ENCODE measurements around the gene SYT15. TPM values are rescaled to one million over a fixed set of nuclear protein-coding genes. Genes with fewer than 3 reads are reported as not detected.
"Not testable (repeated sequence)": the region's sequence is repeated elsewhere in the genome, so short reads cannot be mapped to it uniquely, and the experiment has no call there.

The SYT15 gene
- total RNA-seq, 1 donor from 2014 or later, result 1.1 TPM

- no peak for DNase-seq
Observed at GRCh38 chr10:46556515-46557318, 22.2 kb upstream of the SYT15 start, which contains the start of gene GPRIN2. Gene GPRIN2, minus strand, starts transcription at chr10:46556658. Its CDS starts 5,922 bp downstream, at chr10:46550736.

GRCh38 chr10:46557319-46558121 is 21.4 kb upstream of the SYT15 start:
- DNase-seq, result no peak

GRCh38 chr10:46558122-46558391 is 20.9 kb upstream of the SYT15 start:
- no peak for DNase-seq

- no peak for DNase-seq
Observed at GRCh38 chr10:46558392-46559185, 20.3 kb upstream of the SYT15 start.

GRCh38 chr10:46559231-46559671 is 19.7 kb upstream of the SYT15 start:
- DNase-seq, result no peak

- DNase-seq, result no peak
Observed at GRCh38 chr10:46560381-46560780, 18.5 kb upstream of the SYT15 start.

GRCh38 chr10:46560952-46561351 is 18.0 kb upstream of the SYT15 start:
- DNase-seq, result no peak

- DNase-seq, result peak; percentile 89
Observed at GRCh38 chr10:46565591-46566332, 13.2 kb upstream of the SYT15 start.

GRCh38 chr10:46567151-46567550 is 11.8 kb upstream of the SYT15 start:
- DNase-seq, result not testable (repeated sequence)

- not testable (repeated sequence) for DNase-seq
Observed at GRCh38 chr10:46570655-46571054, 8.3 kb upstream of the SYT15 start.

GRCh38 chr10:46572765-46573164 is 6.2 kb upstream of the SYT15 start:
- peak; percentile 79 for DNase-seq

GRCh38 chr10:46573314-46573713 is 5.6 kb upstream of the SYT15 start:
- DNase-seq, result not testable (repeated sequence)

GRCh38 chr10:46573884-46574283 is 5.0 kb upstream of the SYT15 start:
- not testable (repeated sequence) for DNase-seq

GRCh38 chr10:46577624-46578473 is 1.1 kb upstream of the SYT15 start:
- not testable (repeated sequence) for DNase-seq

GRCh38 chr10:46579378-46579777 is 450 bp downstream of the SYT15 start:
- DNase-seq, result not testable (repeated sequence)

- not testable (repeated sequence) for DNase-seq
Observed at GRCh38 chr10:46581997-46582396, 3.1 kb downstream of the SYT15 start.

- not testable (repeated sequence) for DNase-seq
Observed at GRCh38 chr10:46582568-46582967, 3.6 kb downstream of the SYT15 start.

- DNase-seq, result not testable (repeated sequence)
Observed at GRCh38 chr10:46584196-46584595, 5.3 kb downstream of the SYT15 start.

GRCh38 chr10:46585246-46585645 is 6.3 kb downstream of the SYT15 start:
- not testable (repeated sequence) for DNase-seq

- DNase-seq, result not testable (repeated sequence)
Observed at GRCh38 chr10:46587546-46587945, 8.6 kb downstream of the SYT15 start.

GRCh38 chr10:46588221-46588620 is 9.3 kb downstream of the SYT15 start:
- not testable (repeated sequence) for DNase-seq
